WTC11 (cell line): ENCODE results near the gene CCL13.

Experiments
- FOXK1 ChIP-seq: sonication (generic); formaldehyde crosslinking; IDR thresholded peaks from 2 replicates; pipeline ENCODE4 v1.8.0; 2022; ENCODE audit warnings: mild to moderate bottlenecking, moderate library complexity, missing genetic modification reagents
- FOXP1 ChIP-seq: sonication (generic); formaldehyde crosslinking; IDR thresholded peaks from 2 replicates; pipeline ENCODE4 v1.8.0; 2022; ENCODE audit warnings: missing genetic modification reagents, mild to moderate bottlenecking, moderate library complexity, borderline replicate concordance
- GABPB1 ChIP-seq: sonication (generic); formaldehyde crosslinking; IDR thresholded peaks from 2 replicates; pipeline ENCODE4 v1.8.1; 2023; ENCODE audit warnings: mild to moderate bottlenecking, missing genetic modification reagents
- MAX ChIP-seq: sonication (generic); formaldehyde crosslinking; IDR thresholded peaks from 2 replicates; pipeline ENCODE4 v1.8.0; 2022; ENCODE audit warnings: mild to moderate bottlenecking, missing genetic modification reagents
- TP53 ChIP-seq: sonication (generic); formaldehyde crosslinking; IDR thresholded peaks from 2 replicates; pipeline ENCODE4 v1.8.1; 2023; ENCODE audit warnings: mild to moderate bottlenecking, missing genetic modification reagents
- USF1 ChIP-seq: sonication (generic); formaldehyde crosslinking; IDR thresholded peaks from 2 replicates; pipeline ENCODE4 v1.8.0; 2022; ENCODE audit warnings: mild to moderate bottlenecking, missing genetic modification reagents
- ZNF396 ChIP-seq: fragments of 250-450 bp; sonication (Bioruptor Pico); IDR thresholded peaks from 2 replicates; pipeline ENCODE4 v1.8.0; 2021; ENCODE audit warnings: mild to moderate bottlenecking, moderate library complexity, borderline replicate concordance
- TF ChIP-seq, protein P1 (sequence below): sonication (generic); formaldehyde crosslinking; IDR thresholded peaks from 2 replicates; pipeline ENCODE4 v1.8.1; 2022; ENCODE audit warnings: mild to moderate bottlenecking, missing genetic modification reagents, moderate library complexity, borderline replicate concordance
- TF ChIP-seq, protein P2 (sequence below): fragments of 200-600 bp; IDR thresholded peaks from 2 replicates; pipeline ENCODE4 v1.8.0; 2022; ENCODE audit warnings: antibody characterized with exemption
- TF ChIP-seq, protein P3 (sequence below): sonication (generic); formaldehyde crosslinking; IDR thresholded peaks from 2 replicates; pipeline ENCODE4 v1.8.1; 2022; ENCODE audit warnings: low read depth, mild to moderate bottlenecking, moderate library complexity, missing genetic modification reagents, borderline replicate concordance

GRCh38 chr17:34341916-34342315, 14.4 kb upstream of the CCL13 start:
- TF ChIP-seq, protein P1, sequence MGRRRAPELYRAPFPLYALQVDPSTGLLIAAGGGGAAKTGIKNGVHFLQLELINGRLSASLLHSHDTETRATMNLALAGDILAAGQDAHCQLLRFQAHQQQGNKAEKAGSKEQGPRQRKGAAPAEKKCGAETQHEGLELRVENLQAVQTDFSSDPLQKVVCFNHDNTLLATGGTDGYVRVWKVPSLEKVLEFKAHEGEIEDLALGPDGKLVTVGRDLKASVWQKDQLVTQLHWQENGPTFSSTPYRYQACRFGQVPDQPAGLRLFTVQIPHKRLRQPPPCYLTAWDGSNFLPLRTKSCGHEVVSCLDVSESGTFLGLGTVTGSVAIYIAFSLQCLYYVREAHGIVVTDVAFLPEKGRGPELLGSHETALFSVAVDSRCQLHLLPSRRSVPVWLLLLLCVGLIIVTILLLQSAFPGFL (CRISPR knock-in tag) = no peak
- no peak for TF ChIP-seq USF1 (CRISPR knock-in tag)
- no peak for TF ChIP-seq MAX (CRISPR knock-in tag)
- TF ChIP-seq, protein P2, sequence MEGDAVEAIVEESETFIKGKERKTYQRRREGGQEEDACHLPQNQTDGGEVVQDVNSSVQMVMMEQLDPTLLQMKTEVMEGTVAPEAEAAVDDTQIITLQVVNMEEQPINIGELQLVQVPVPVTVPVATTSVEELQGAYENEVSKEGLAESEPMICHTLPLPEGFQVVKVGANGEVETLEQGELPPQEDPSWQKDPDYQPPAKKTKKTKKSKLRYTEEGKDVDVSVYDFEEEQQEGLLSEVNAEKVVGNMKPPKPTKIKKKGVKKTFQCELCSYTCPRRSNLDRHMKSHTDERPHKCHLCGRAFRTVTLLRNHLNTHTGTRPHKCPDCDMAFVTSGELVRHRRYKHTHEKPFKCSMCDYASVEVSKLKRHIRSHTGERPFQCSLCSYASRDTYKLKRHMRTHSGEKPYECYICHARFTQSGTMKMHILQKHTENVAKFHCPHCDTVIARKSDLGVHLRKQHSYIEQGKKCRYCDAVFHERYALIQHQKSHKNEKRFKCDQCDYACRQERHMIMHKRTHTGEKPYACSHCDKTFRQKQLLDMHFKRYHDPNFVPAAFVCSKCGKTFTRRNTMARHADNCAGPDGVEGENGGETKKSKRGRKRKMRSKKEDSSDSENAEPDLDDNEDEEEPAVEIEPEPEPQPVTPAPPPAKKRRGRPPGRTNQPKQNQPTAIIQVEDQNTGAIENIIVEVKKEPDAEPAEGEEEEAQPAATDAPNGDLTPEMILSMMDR = no peak
- no peak for TF ChIP-seq FOXK1 (CRISPR knock-in tag)
- no peak for TF ChIP-seq GABPB1 (CRISPR knock-in tag)
- TF ChIP-seq TP53 = no peak
- no peak for TF ChIP-seq FOXP1
- no peak for TF ChIP-seq ZNF396 (CRISPR knock-in tag)
- TF ChIP-seq, protein P3, sequence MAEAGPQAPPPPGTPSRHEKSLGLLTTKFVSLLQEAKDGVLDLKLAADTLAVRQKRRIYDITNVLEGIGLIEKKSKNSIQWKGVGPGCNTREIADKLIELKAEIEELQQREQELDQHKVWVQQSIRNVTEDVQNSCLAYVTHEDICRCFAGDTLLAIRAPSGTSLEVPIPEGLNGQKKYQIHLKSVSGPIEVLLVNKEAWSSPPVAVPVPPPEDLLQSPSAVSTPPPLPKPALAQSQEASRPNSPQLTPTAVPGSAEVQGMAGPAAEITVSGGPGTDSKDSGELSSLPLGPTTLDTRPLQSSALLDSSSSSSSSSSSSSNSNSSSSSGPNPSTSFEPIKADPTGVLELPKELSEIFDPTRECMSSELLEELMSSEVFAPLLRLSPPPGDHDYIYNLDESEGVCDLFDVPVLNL = no peak
